Hepatocyte (in vitro differentiated cells): Measurements from ENCODE around the gene RIT1. TPM values are rescaled to one million over a fixed set of nuclear protein-coding genes. Genes with fewer than 3 reads are reported as not detected.

Experiments used
- DNase-seq: peaks from one replicate; pipeline ENCODE4 v3.0.0-alpha.2; 2016; ENCODE audit warnings: low spot score
- H2AFZ ChIP-seq: fragments of 200-600 bp; sonication (generic); 2 replicates; pipeline ENCODE4 v1.6.0; 2016; ENCODE audit warnings: antibody characterized with exemption, mild to moderate bottlenecking
- H3K27ac ChIP-seq: fragments of 200-600 bp; sonication (generic); 2 replicates; pipeline ENCODE4 v1.5.1; 2016; ENCODE audit warnings: mild to moderate bottlenecking
- H3K27me3 ChIP-seq: fragments of 200-600 bp; sonication (generic); 2 replicates; pipeline ENCODE4 v1.6.1; 2016
- H3K36me3 ChIP-seq: fragments of 200-600 bp; sonication (generic); replicated peaks from 2 replicates; pipeline ENCODE4 v1.5.1; 2016; ENCODE audit warnings: low read depth; ENCODE audit not compliant: insufficient read depth
- H3K4me1 ChIP-seq: fragments of 200-600 bp; sonication (generic); 2 replicates; pipeline ENCODE4 v1.5.1; 2016; ENCODE audit warnings: mild to moderate bottlenecking, moderate library complexity; ENCODE audit not compliant: insufficient read depth
- H3K4me2 ChIP-seq: fragments of 200-600 bp; sonication (generic); 2 replicates; pipeline ENCODE4 v1.6.0; 2016
- H3K4me3 ChIP-seq: fragments of 200-600 bp; sonication (generic); 2 replicates; pipeline ENCODE4 v1.5.1; 2016; ENCODE audit warnings: mild to moderate bottlenecking
- H3K79me2 ChIP-seq: fragments of 200-600 bp; sonication (generic); 2 replicates; pipeline ENCODE4 v1.6.0; 2017; ENCODE audit warnings: mild to moderate bottlenecking
- H3K9me2 ChIP-seq: fragments of 200-600 bp; sonication (generic); replicated peaks from 2 replicates; pipeline ENCODE4 v1.6.0; 2017; ENCODE audit warnings: mild to moderate bottlenecking; ENCODE audit not compliant: insufficient read depth
- H3K9me3 ChIP-seq: fragments of 200-600 bp; sonication (generic); 2 replicates; pipeline ENCODE4 v1.5.1; 2016; ENCODE audit warnings: low read depth, mild to moderate bottlenecking
- H4K20me1 ChIP-seq: fragments of 200-600 bp; sonication (generic); 2 replicates; pipeline ENCODE4 v1.6.0; 2016; ENCODE audit warnings: mild to moderate bottlenecking; ENCODE audit not compliant: insufficient read depth, poor library complexity, severe bottlenecking
- CTCF ChIP-seq: fragments of 200-600 bp; sonication (generic); IDR thresholded peaks from 2 replicates; pipeline ENCODE4 v1.5.1; 2016; ENCODE audit warnings: antibody characterized with exemption, mild to moderate bottlenecking; ENCODE audit not compliant: poor library complexity
- EZH2 ChIP-seq: fragments of 200-600 bp; sonication (generic); IDR thresholded peaks from 2 replicates; pipeline ENCODE4 v1.6.1; 2016; ENCODE audit warnings: antibody characterized with exemption, mild to moderate bottlenecking, borderline replicate concordance
- EZH2phosphoT487 ChIP-seq: fragments of 200-600 bp; sonication (generic); IDR thresholded peaks from one replicate; pipeline ENCODE4 v1.6.1; 2018; ENCODE audit warnings: antibody characterized with exemption, mild to moderate bottlenecking, low read depth, moderate library complexity; ENCODE audit not compliant: unreplicated experiment, severe bottlenecking
- WGBS: methylation state at CpG from one replicate; pipeline ENCODE4 v1.1.6; 2016; ENCODE audit warnings: low lambda C conversion rate; ENCODE audit errors: missing lambda C conversion rate; 5-methylcytosine and 5-hydroxymethylcytosine counted together
- polyA plus RNA-seq: library from polyadenylated mRNA; unstranded; fragments of >200 nt; fragmentation: Nextera tagmentation; extraction: Ambion mirVana; gene quantifications from 2 replicates; pipeline ENCODE4 v1.2.1, GENCODE V29; 2016
- total RNA-seq: library from RNA; depleted of rRNA; stranded (reverse); fragments of >200 nt; gene quantifications from 2 replicates; pipeline ENCODE4 v1.2.3, GENCODE V29; 2014

RIT1 gene
- total and polyA plus RNA-seq, 2 experiments from 2014 or later = 17.6 to 33.5 TPM

DNA sequence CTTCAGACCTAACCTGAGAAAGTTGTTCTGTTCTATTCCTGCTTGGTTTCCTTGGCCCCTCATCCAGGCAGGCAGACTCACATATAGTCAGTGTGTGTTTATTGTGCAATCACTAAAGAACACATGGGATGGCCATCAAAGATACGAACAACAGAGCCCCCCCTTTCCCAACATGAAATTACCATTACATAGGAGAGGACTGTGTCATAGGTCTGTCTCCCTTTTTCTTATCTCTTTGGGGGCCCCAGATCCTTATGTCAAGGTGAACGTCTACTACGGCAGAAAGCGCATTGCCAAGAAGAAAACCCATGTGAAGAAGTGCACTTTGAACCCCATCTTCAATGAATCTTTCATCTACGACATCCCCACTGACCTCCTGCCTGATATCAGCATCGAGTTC, 30.2 kb downstream of the RIT1 start:
- no peak for TF ChIP-seq CTCF
- TF ChIP-seq EZH2phosphoT487 = no peak
- TF ChIP-seq EZH2 = no peak
- peak; percentile 19 for DNase-seq
- H3K4me3 ChIP-seq = no peak overlapping the region
- H3K27ac ChIP-seq = no peak overlapping the region
- H3K9me3 ChIP-seq = no peaks in the 10 kb centered on the region
- no peaks in the 10 kb centered on the region for H3K79me2 ChIP-seq
- no peak overlapping the region for H3K4me2 ChIP-seq
- WGBS = 66% methylated on average over 6 of the region's 6 CpGs
- H2AFZ ChIP-seq = no peak overlapping the region
- H3K27me3 ChIP-seq = no peaks in the 10 kb centered on the region
- peaks cover 10% of the 10 kb centered on the region for H3K4me1 ChIP-seq
- H4K20me1 ChIP-seq = no peaks in the 10 kb centered on the region
- no peaks in the 10 kb centered on the region for H3K36me3 ChIP-seq
- no peaks in the 10 kb centered on the region for H3K9me2 ChIP-seq

DNA sequence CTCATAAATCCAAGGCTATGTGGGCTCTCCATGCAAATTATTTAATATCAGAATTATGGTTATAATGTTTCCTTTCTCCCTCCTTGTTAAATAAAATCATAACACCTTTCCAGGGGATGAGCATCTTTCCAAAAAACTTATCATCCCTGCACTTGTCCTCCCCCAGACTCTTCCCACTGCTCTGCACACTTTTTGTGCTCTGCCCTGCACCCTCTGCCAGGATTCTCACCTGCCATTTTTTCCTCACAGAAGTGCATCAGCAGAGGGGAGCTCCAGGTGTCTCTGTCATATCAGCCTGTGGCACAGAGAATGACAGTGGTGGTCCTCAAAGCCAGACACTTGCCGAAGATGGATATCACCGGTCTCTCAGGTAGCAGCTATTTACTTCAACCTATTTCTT, 30.9 kb downstream of the RIT1 start:
- no peak for TF ChIP-seq EZH2phosphoT487
- no peak for TF ChIP-seq EZH2
- Histone ChIP-seq H3K4me3 (no peak overlapping the region), H2AFZ (no peak overlapping the region), H3K27me3 (no peaks in the 10 kb centered on the region), H3K4me2 (no peak overlapping the region), H4K20me1 (no peaks in the 10 kb centered on the region), H3K27ac (no peak overlapping the region), H3K4me1 (peaks cover 10% of the 10 kb centered on the region), H3K9me2 (no peaks in the 10 kb centered on the region), H3K9me3 (no peaks in the 10 kb centered on the region), H3K36me3 (no peaks in the 10 kb centered on the region), H3K79me2 (no peaks in the 10 kb centered on the region)
- WGBS = 89% methylated on average over 2 of the region's 2 CpGs
- no peak for DNase-seq

GRCh38 chr1:155877945-155878344, 33.2 kb downstream of the RIT1 start:
- H3K9me3 ChIP-seq = no peaks in the 10 kb centered on the region
- H3K79me2 ChIP-seq = no peaks in the 10 kb centered on the region
- H4K20me1 ChIP-seq = no peaks in the 10 kb centered on the region
- H3K27ac ChIP-seq = no peak overlapping the region
- no peak overlapping the region for H2AFZ ChIP-seq
- 97% methylated on average over 2 of the region's 2 CpGs for WGBS
- TF ChIP-seq CTCF (no peak), EZH2 (no peak), EZH2phosphoT487 (no peak)
- no peaks in the 10 kb centered on the region for H3K36me3 ChIP-seq
- no peaks in the 10 kb centered on the region for H3K9me2 ChIP-seq
- no peak for DNase-seq
- H3K4me3 ChIP-seq = no peak overlapping the region
- no peaks in the 10 kb centered on the region for H3K27me3 ChIP-seq
- H3K4me1 ChIP-seq = peaks cover 4% of the 10 kb centered on the region
- no peak overlapping the region for H3K4me2 ChIP-seq

GRCh38 chr1:155873860-155874259, 37.3 kb downstream of the RIT1 start:
- Histone ChIP-seq H3K4me1 (no peaks in the 10 kb centered on the region), H3K79me2 (no peaks in the 10 kb centered on the region), H3K4me3 (no peak overlapping the region), H4K20me1 (no peaks in the 10 kb centered on the region), H3K9me3 (no peaks in the 10 kb centered on the region), H3K4me2 (no peak overlapping the region), H3K9me2 (no peaks in the 10 kb centered on the region), H2AFZ (no peak overlapping the region), H3K27ac (no peak overlapping the region), H3K36me3 (no peaks in the 10 kb centered on the region), H3K27me3 (no peaks in the 10 kb centered on the region)
- TF ChIP-seq CTCF (no peak), EZH2 (no peak), EZH2phosphoT487 (no peak)
- 62% methylated on average over 9 of the region's 9 CpGs for WGBS
- DNase-seq = peak; percentile 34
